ENCODE results near the gene ING2.

- TF ChIP-seq POLR2A (IDR thresholded peaks at IDR 0.05; ENCODE audit: low read depth, low read length) (no peak), TAF1 (IDR thresholded peaks at IDR 0.05; ENCODE audit: borderline replicate concordance, low read depth, low read length) (no peak), POLR2AphosphoS5 (IDR thresholded peaks at IDR 0.05; ENCODE audit: low read depth, low read length) (no peak)
Measured at GRCh38 chr4:183469285-183469684, 35.6 kb upstream of the ING2 start.
